HepG2 (cell line): Measurements from ENCODE around the gene TCF7L2. TPM values are rescaled to one million over a fixed set of nuclear protein-coding genes. Genes with fewer than 3 reads are reported as not detected.

Source experiments
- GATAD2A ChIP-seq: IDR thresholded peaks from 2 replicates; pipeline ENCODE4 v1.6.1; 2016
- MTA1 ChIP-seq: sonication (generic); formaldehyde crosslinking; IDR thresholded peaks from 2 replicates; pipeline ENCODE4 v1.4.0; 2020; ENCODE audit warnings: missing genetic modification reagents, mild to moderate bottlenecking, borderline replicate concordance
- MXD4 ChIP-seq: IDR thresholded peaks from 2 replicates; pipeline ENCODE4 v1.6.1; 2016; ENCODE audit warnings: mild to moderate bottlenecking, missing biosample characterization, missing genetic modification reagents
- SKI ChIP-seq: fragments of 450-650 bp; IDR thresholded peaks from one replicate; pipeline ENCODE4 v1.6.1; 2018; ENCODE audit warnings: mild to moderate bottlenecking; ENCODE audit not compliant: partially characterized antibody
- ZNF263 ChIP-seq: sonication (generic); formaldehyde crosslinking; IDR thresholded peaks from 2 replicates; pipeline ENCODE4 v1.4.0; 2020; ENCODE audit warnings: missing genetic modification reagents
- ZNF775 ChIP-seq: sonication (generic); formaldehyde crosslinking; IDR thresholded peaks from 2 replicates; pipeline ENCODE4 v1.4.0; 2020; ENCODE audit warnings: missing genetic modification reagents, mild to moderate bottlenecking, moderate library complexity, borderline replicate concordance
- polyA plus RNA-seq, 8 experiments: library from polyadenylated mRNA; depleted of rRNA in 3 of 8; stranded (reverse) in 7 of 8; unstranded in 1 of 8; fragments of >200 nt; fragmentation: Illumina TruSeq in 4 of 8; extraction: Trizol in 4 of 8; gene quantifications; 2 replicates each; pipeline versions ENCODE4 v1.2.1 to v1.2.3, GENCODE V29; 2011 to 2016; ENCODE audit warnings: low read depth in 4 of 8, missing spikeins in 1 of 8, mixed read lengths in 1 of 8; ENCODE audit not compliant: insufficient read depth in 1 of 8
- total RNA-seq, 5 experiments: library from RNA; depleted of rRNA; stranded (reverse); fragments of >200 nt; fragmentation: Illumina TruSeq; extraction: Trizol; gene quantifications; 2 replicates each; pipeline ENCODE4 v1.2.3, GENCODE V29; 2016; ENCODE audit warnings: low read depth in 1 of 5
- TF ChIP-seq, protein P1 (sequence below): sonication (generic); formaldehyde crosslinking; IDR thresholded peaks from 2 replicates; pipeline ENCODE4 v1.5.1; 2020; ENCODE audit warnings: mild to moderate bottlenecking, missing genetic modification reagents
- TF ChIP-seq, protein P2 (sequence below): sonication (generic); formaldehyde crosslinking; IDR thresholded peaks from 2 replicates; pipeline ENCODE4 v1.4.0; 2020; ENCODE audit warnings: missing genetic modification reagents
- TF ChIP-seq, protein P3 (sequence below): sonication (generic); formaldehyde crosslinking; IDR thresholded peaks from 2 replicates; pipeline ENCODE4 v1.5.0; 2020; ENCODE audit warnings: mild to moderate bottlenecking, missing genetic modification reagents, borderline replicate concordance
- TF ChIP-seq, protein P4 (sequence below): sonication (generic); formaldehyde crosslinking; IDR thresholded peaks from 2 replicates; pipeline ENCODE4 v1.4.0; 2020; ENCODE audit warnings: missing genetic modification reagents

Gene TCF7L2
- total and polyA plus RNA-seq, 2 of the 13 experiments (the other 11 are each of a cell fraction or from before 2014, with no cell fraction given): 3.9 to 13.7 TPM

DNA sequence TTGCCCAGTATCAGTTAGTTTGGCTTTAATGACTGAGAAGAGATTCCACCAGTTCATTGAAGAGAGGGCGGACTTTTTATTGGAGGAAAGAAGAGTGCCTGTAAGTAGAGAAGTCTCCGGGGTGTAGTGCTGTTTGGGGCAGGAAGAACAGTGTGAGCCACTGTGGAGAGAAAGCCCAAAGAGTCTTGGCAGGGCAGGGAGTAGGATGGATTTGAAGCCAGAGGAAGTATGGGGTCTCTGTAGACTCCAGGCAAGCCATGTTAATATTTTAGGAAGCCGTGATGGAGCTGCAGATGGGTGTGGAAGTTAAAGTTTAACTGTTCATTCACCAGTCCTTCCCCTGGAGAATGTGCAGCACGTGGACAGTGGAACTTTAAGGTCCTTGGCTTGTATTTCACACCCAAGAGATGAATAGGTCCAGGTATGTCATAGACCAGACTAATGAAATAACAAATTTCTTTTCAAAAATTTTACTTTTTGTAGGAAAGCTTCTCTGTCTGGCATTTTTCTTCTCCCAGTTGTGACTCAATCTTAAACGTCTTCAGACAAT is 54.1 kb downstream of the TCF7L2 start (continued):
- TF ChIP-seq, protein P1, sequence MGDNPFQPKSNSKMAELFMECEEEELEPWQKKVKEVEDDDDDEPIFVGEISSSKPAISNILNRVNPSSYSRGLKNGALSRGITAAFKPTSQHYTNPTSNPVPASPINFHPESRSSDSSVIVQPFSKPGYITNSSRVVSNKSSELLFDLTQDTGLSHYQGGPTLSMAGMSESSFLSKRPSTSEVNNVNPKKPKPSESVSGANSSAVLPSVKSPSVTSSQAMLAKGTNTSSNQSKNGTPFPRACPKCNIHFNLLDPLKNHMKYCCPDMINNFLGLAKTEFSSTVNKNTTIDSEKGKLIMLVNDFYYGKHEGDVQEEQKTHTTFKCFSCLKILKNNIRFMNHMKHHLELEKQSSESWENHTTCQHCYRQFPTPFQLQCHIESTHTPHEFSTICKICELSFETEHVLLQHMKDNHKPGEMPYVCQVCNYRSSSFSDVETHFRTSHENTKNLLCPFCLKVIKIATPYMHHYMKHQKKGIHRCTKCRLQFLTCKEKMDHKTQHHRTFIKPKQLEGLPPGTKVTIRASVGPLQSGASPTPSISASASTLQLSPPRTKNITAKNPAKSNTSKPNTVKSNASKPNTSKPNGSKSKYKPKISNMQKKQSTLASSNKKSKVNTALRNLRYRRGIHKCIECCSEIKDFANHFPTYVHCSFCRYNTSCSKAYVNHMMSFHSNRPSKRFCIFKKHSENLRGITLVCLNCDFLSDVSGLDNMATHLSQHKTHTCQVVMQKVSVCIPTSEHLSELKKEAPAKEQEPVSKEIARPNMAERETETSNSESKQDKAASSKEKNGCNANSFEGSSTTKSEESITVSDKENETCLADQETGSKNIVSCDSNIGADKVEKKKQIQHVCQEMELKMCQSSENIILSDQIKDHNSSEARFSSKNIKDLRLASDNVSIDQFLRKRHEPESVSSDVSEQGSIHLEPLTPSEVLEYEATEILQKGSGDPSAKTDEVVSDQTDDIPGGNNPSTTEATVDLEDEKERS: no peak
- TF ChIP-seq ZNF263 (CRISPR knock-in tag) (no peak), MXD4 (CRISPR knock-in tag) (no peak), MTA1 (CRISPR knock-in tag) (no peak), SKI (no peak), GATAD2A (peak; percentile 65; the same call in 1 of the 2 replicates), ZNF775 (CRISPR knock-in tag) (no peak)
- TF ChIP-seq, protein P2, sequence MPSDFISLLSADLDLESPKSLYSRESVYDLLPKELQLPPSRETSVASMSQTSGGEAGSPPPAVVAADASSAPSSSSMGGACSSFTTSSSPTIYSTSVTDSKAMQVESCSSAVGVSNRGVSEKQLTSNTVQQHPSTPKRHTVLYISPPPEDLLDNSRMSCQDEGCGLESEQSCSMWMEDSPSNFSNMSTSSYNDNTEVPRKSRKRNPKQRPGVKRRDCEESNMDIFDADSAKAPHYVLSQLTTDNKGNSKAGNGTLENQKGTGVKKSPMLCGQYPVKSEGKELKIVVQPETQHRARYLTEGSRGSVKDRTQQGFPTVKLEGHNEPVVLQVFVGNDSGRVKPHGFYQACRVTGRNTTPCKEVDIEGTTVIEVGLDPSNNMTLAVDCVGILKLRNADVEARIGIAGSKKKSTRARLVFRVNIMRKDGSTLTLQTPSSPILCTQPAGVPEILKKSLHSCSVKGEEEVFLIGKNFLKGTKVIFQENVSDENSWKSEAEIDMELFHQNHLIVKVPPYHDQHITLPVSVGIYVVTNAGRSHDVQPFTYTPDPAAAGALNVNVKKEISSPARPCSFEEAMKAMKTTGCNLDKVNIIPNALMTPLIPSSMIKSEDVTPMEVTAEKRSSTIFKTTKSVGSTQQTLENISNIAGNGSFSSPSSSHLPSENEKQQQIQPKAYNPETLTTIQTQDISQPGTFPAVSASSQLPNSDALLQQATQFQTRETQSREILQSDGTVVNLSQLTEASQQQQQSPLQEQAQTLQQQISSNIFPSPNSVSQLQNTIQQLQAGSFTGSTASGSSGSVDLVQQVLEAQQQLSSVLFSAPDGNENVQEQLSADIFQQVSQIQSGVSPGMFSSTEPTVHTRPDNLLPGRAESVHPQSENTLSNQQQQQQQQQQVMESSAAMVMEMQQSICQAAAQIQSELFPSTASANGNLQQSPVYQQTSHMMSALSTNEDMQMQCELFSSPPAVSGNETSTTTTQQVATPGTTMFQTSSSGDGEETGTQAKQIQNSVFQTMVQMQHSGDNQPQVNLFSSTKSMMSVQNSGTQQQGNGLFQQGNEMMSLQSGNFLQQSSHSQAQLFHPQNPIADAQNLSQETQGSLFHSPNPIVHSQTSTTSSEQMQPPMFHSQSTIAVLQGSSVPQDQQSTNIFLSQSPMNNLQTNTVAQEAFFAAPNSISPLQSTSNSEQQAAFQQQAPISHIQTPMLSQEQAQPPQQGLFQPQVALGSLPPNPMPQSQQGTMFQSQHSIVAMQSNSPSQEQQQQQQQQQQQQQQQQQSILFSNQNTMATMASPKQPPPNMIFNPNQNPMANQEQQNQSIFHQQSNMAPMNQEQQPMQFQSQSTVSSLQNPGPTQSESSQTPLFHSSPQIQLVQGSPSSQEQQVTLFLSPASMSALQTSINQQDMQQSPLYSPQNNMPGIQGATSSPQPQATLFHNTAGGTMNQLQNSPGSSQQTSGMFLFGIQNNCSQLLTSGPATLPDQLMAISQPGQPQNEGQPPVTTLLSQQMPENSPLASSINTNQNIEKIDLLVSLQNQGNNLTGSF (CRISPR knock-in tag): no peak
- TF ChIP-seq, protein P3, sequence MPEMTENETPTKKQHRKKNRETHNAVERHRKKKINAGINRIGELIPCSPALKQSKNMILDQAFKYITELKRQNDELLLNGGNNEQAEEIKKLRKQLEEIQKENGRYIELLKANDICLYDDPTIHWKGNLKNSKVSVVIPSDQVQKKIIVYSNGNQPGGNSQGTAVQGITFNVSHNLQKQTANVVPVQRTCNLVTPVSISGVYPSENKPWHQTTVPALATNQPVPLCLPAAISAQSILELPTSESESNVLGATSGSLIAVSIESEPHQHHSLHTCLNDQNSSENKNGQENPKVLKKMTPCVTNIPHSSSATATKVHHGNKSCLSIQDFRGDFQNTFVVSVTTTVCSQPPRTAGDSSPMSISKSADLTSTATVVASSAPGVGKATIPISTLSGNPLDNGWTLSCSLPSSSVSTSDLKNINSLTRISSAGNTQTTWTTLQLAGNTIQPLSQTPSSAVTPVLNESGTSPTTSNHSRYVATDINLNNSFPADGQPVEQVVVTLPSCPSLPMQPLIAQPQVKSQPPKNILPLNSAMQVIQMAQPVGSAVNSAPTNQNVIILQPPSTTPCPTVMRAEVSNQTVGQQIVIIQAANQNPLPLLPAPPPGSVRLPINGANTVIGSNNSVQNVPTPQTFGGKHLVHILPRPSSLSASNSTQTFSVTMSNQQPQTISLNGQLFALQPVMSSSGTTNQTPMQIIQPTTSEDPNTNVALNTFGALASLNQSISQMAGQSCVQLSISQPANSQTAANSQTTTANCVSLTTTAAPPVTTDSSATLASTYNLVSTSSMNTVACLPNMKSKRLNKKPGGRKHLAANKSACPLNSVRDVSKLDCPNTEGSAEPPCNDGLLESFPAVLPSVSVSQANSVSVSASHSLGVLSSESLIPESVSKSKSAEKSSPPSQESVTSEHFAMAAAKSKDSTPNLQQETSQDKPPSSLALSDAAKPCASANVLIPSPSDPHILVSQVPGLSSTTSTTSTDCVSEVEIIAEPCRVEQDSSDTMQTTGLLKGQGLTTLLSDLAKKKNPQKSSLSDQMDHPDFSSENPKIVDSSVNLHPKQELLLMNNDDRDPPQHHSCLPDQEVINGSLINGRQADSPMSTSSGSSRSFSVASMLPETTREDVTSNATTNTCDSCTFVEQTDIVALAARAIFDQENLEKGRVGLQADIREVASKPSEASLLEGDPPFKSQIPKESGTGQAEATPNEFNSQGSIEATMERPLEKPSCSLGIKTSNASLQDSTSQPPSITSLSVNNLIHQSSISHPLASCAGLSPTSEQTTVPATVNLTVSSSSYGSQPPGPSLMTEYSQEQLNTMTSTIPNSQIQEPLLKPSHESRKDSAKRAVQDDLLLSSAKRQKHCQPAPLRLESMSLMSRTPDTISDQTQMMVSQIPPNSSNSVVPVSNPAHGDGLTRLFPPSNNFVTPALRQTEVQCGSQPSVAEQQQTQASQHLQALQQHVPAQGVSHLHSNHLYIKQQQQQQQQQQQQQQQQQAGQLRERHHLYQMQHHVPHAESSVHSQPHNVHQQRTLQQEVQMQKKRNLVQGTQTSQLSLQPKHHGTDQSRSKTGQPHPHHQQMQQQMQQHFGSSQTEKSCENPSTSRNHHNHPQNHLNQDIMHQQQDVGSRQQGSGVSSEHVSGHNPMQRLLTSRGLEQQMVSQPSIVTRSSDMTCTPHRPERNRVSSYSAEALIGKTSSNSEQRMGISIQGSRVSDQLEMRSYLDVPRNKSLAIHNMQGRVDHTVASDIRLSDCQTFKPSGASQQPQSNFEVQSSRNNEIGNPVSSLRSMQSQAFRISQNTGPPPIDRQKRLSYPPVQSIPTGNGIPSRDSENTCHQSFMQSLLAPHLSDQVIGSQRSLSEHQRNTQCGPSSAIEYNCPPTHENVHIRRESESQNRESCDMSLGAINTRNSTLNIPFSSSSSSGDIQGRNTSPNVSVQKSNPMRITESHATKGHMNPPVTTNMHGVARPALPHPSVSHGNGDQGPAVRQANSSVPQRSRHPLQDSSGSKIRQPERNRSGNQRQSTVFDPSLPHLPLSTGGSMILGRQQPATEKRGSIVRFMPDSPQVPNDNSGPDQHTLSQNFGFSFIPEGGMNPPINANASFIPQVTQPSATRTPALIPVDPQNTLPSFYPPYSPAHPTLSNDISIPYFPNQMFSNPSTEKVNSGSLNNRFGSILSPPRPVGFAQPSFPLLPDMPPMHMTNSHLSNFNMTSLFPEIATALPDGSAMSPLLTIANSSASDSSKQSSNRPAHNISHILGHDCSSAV (CRISPR knock-in tag): no peak
- TF ChIP-seq, protein P4, sequence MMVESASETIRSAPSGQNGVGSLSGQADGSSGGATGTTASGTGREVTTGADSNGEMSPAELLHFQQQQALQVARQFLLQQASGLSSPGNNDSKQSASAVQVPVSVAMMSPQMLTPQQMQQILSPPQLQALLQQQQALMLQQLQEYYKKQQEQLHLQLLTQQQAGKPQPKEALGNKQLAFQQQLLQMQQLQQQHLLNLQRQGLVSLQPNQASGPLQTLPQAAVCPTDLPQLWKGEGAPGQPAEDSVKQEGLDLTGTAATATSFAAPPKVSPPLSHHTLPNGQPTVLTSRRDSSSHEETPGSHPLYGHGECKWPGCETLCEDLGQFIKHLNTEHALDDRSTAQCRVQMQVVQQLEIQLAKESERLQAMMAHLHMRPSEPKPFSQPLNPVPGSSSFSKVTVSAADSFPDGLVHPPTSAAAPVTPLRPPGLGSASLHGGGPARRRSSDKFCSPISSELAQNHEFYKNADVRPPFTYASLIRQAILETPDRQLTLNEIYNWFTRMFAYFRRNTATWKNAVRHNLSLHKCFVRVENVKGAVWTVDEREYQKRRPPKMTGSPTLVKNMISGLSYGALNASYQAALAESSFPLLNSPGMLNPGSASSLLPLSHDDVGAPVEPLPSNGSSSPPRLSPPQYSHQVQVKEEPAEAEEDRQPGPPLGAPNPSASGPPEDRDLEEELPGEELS: no peak
